H9 (cell line): Measurements from ENCODE around the gene CACHD1. TPM values are rescaled to one million over a fixed set of nuclear protein-coding genes. Genes with fewer than 3 reads are reported as not detected.

Source experiments
- DNase-seq: peaks from one replicate; pipeline ENCODE4 v3.0.0-alpha.2; 2017
- H2AFZ ChIP-seq: one replicate; pipeline ENCODE4 v1.6.1; 2013; ENCODE audit warnings: mild to moderate bottlenecking, low read length, control low read depth, moderate library complexity
- H2AK5ac ChIP-seq: 2 replicates; pipeline ENCODE4 v1.6.1; 2013; ENCODE audit warnings: low read length, control low read depth, mixed read lengths; ENCODE audit not compliant: insufficient read length
- H2BK120ac ChIP-seq: one replicate; pipeline ENCODE4 v1.6.1; 2013; ENCODE audit warnings: low read depth, mild to moderate bottlenecking, low read length, control low read depth, inconsistent platforms; ENCODE audit not compliant: poor library complexity, severe bottlenecking
- H2BK12ac ChIP-seq: 2 replicates; pipeline ENCODE4 v1.6.1; 2013; ENCODE audit warnings: low read length, control low read depth, mixed read lengths, low read depth; ENCODE audit not compliant: insufficient read length
- H2BK15ac ChIP-seq: 2 replicates; pipeline ENCODE4 v1.6.1; 2013; ENCODE audit warnings: low read depth, low read length, control low read depth
- H2BK20ac ChIP-seq: one replicate; pipeline ENCODE4 v1.6.1; 2013; ENCODE audit warnings: low read depth, mild to moderate bottlenecking, low read length, control low read depth, inconsistent platforms; ENCODE audit not compliant: poor library complexity, severe bottlenecking
- H2BK5ac ChIP-seq: 2 replicates; pipeline ENCODE4 v1.6.1; 2013; ENCODE audit warnings: low read length, control low read depth, mixed read lengths; ENCODE audit not compliant: insufficient read length
- H3K14ac ChIP-seq: 2 replicates; pipeline ENCODE4 v1.6.1; 2013; ENCODE audit warnings: low read length, control low read depth; ENCODE audit not compliant: insufficient read depth
- H3K18ac ChIP-seq: 2 replicates; pipeline ENCODE4 v1.6.1; 2013; ENCODE audit warnings: low read depth, mild to moderate bottlenecking, mixed read lengths, low read length, control low read depth; ENCODE audit not compliant: insufficient read length
- H3K23ac ChIP-seq: 2 replicates; pipeline ENCODE4 v1.6.1; 2013; ENCODE audit warnings: low read length, control low read depth, mixed read lengths, low read depth; ENCODE audit not compliant: insufficient read length
- H3K23me2 ChIP-seq: 2 replicates; pipeline ENCODE4 v1.6.1; 2013; ENCODE audit warnings: low read depth, mild to moderate bottlenecking, mixed read lengths, low read length, control low read depth; ENCODE audit not compliant: insufficient read length, poor library complexity, severe bottlenecking
- H3K27ac ChIP-seq: 2 replicates; pipeline ENCODE4 v1.5.1; 2013; ENCODE audit warnings: low read length, control low read depth, mixed read lengths, low read depth; ENCODE audit not compliant: insufficient read length
- H3K27me3 ChIP-seq: 2 replicates; pipeline ENCODE4 v1.6.1; 2013; ENCODE audit warnings: low read length, control low read depth, inconsistent platforms; ENCODE audit not compliant: insufficient read depth
- H3K4ac ChIP-seq: 2 replicates; pipeline ENCODE4 v1.6.1; 2013; ENCODE audit warnings: low read depth, mild to moderate bottlenecking, control low read depth, inconsistent platforms, low read length, moderate library complexity
- H3K4me1 ChIP-seq: 2 replicates; pipeline ENCODE4 v1.6.1; 2013; ENCODE audit warnings: low read length, control low read depth, inconsistent platforms; ENCODE audit not compliant: insufficient read depth
- H3K4me2 ChIP-seq: 2 replicates; pipeline ENCODE4 v1.6.1; 2013; ENCODE audit warnings: low read length, control low read depth, mixed read lengths; ENCODE audit not compliant: insufficient read length, insufficient read depth
- H3K56ac ChIP-seq: 2 replicates; pipeline ENCODE4 v1.6.1; 2013; ENCODE audit warnings: low read depth, mild to moderate bottlenecking, mixed read lengths, low read length, control low read depth; ENCODE audit not compliant: insufficient read length
- H3K79me1 ChIP-seq: 2 replicates; pipeline ENCODE4 v1.6.1; 2013; ENCODE audit warnings: low read depth, mild to moderate bottlenecking, moderate library complexity, low read length, control low read depth, inconsistent platforms; ENCODE audit not compliant: insufficient read depth, poor library complexity, severe bottlenecking
- H3K79me2 ChIP-seq: 2 replicates; pipeline ENCODE4 v1.6.1; 2013; ENCODE audit warnings: low read length, control low read depth, inconsistent platforms; ENCODE audit not compliant: insufficient read depth
- H3K9ac ChIP-seq: 2 replicates; pipeline ENCODE4 v1.6.1; 2013; ENCODE audit warnings: low read length, control low read depth, mixed read lengths; ENCODE audit not compliant: insufficient read length; ENCODE audit errors: extremely low read depth
- H3K9me3 ChIP-seq: one replicate; pipeline ENCODE4 v1.6.1; 2013; ENCODE audit warnings: low read depth, low read length, inconsistent platforms; ENCODE audit not compliant: control insufficient read depth
- H3T11ph ChIP-seq: one replicate; pipeline ENCODE4 v1.6.1; 2013; ENCODE audit warnings: mild to moderate bottlenecking, low read length, control low read depth, inconsistent platforms
- H4K20me1 ChIP-seq: one replicate; pipeline ENCODE4 v1.6.1; 2013; ENCODE audit not compliant: control insufficient read depth, insufficient read length, insufficient read depth
- H4K5ac ChIP-seq: 2 replicates; pipeline ENCODE4 v1.6.1; 2013; ENCODE audit warnings: low read depth, mild to moderate bottlenecking, mixed read lengths, low read length, control low read depth; ENCODE audit not compliant: insufficient read length
- H4K8ac ChIP-seq: replicated peaks from 2 replicates; pipeline ENCODE4 v1.6.1; 2013; ENCODE audit warnings: low read length, control low read depth, mixed read lengths, low read depth; ENCODE audit not compliant: insufficient read length
- H4K91ac ChIP-seq: 2 replicates; pipeline ENCODE4 v1.6.1; 2013; ENCODE audit warnings: low read depth, mild to moderate bottlenecking, moderate library complexity, mixed read lengths, low read length, control low read depth; ENCODE audit not compliant: insufficient read length
- H3K27ac Mint-ChIP-seq, 3 experiments: 2 replicates in 2 of 3; 3 replicates in 1 of 3; pipeline ENCODE4 v1.8.0; 2020 to 2021; ENCODE audit warnings: mixed read lengths in 3 of 3, mild to moderate bottlenecking in 1 of 3, moderate library complexity in 1 of 3
- H3K27me3 Mint-ChIP-seq: 2 replicates; pipeline ENCODE4 v1.8.0; 2021; ENCODE audit warnings: low read depth, mild to moderate bottlenecking, moderate library complexity, mixed read lengths
- H3K36me3 Mint-ChIP-seq, 3 experiments: 2 replicates in 2 of 3; 3 replicates in 1 of 3; pipeline ENCODE4 v1.8.0; 2020 to 2021; ENCODE audit warnings: low read depth in 3 of 3, mixed read lengths in 3 of 3; ENCODE audit not compliant: insufficient read depth in 1 of 3
- H3K4me1 Mint-ChIP-seq, 2 experiments: 2 replicates each; pipeline ENCODE4 v1.8.0; 2020; ENCODE audit warnings: mixed read lengths in 2 of 2
- H3K4me3 Mint-ChIP-seq, 2 experiments: 2 replicates in 1 of 2; 3 replicates in 1 of 2; pipeline ENCODE4 v1.8.0; 2020 to 2021; ENCODE audit warnings: mild to moderate bottlenecking in 2 of 2, mixed read lengths in 2 of 2, moderate library complexity in 1 of 2
- H3K9me3 Mint-ChIP-seq, 2 experiments: 2 replicates in 1 of 2; 3 replicates in 1 of 2; pipeline ENCODE4 v1.8.0; 2020; ENCODE audit warnings: mild to moderate bottlenecking in 2 of 2, mixed read lengths in 2 of 2, moderate library complexity in 1 of 2
- CTCF ChIP-seq: fragments of 200-600 bp; sonication (generic); conservative IDR thresholded peaks from 3 replicates; pipeline ENCODE4 v1.8.0; 2021; ENCODE audit warnings: antibody characterized with exemption, mild to moderate bottlenecking
- WGBS: extraction: QIAGEN DNeasy Blood & Tissue Kit; methylation state at CpG from one replicate; pipeline ENCODE4 v1.1.7; 2013; ENCODE audit warnings: missing lambda C conversion rate, low lambda C conversion rate, mixed read lengths; ENCODE audit not compliant: insufficient read length; ENCODE audit errors: extremely low coverage; 5-methylcytosine and 5-hydroxymethylcytosine counted together
- total RNA-seq: library from RNA; stranded (reverse); gene quantifications from 2 replicates; pipeline ENCODE4 v1.2.1, GENCODE V29; 2021

The CACHD1 gene
- total RNA-seq, 1 experiment from 2014 or later, result 94.2 TPM

GRCh38 chr1:64564891-64565290, 95.0 kb downstream of the CACHD1 start:
- Histone ChIP-seq H2BK15ac (no peak overlapping the region), H3K14ac (no peak overlapping the region), H2BK20ac (no peak overlapping the region), H3K4me2 (no peak overlapping the region), H3K27me3 (no peaks in the 10 kb centered on the region), H2AFZ (no peak overlapping the region), H4K20me1 (no peaks in the 10 kb centered on the region), H3K56ac (no peak overlapping the region), H3K4me1 (no peaks in the 10 kb centered on the region), H2AK5ac (no peak overlapping the region), H2BK120ac (no peak overlapping the region), H3K79me1 (peaks cover 6% of the 10 kb centered on the region), H3T11ph (no peak overlapping the region), H3K79me2 (0 out of 2 replicates have a peak, but pooled peaks cover 1% of the 10 kb centered on the region), H4K91ac (no peak overlapping the region), H3K23ac (no peak overlapping the region), H3K9ac (no peak overlapping the region), H3K27ac (no peak overlapping the region), H2BK12ac (no peak overlapping the region), H3K18ac (no peak overlapping the region), H3K4ac (no peak overlapping the region), H3K23me2 (no peaks in the 10 kb centered on the region), H4K5ac (no peak overlapping the region), H3K9me3 (no peaks in the 10 kb centered on the region), H4K8ac (no peak overlapping the region), H2BK5ac (no peak overlapping the region)
- Mint-ChIP-seq H3K4me3 (no peak overlapping the region), H3K27me3 (no peaks in the 10 kb centered on the region), H3K36me3 (peaks cover 10 to 30% (median 24%) of the 10 kb centered on the region in 3 experiments), H3K9me3 (peaks cover 0 to 13% of the 10 kb centered on the region in 2 experiments; a peak in 4 of 5 replicates), H3K27ac (peak overlapping the region in 2 of 3 experiments; percentile 10 to 87; a peak in 3 of 7 replicates), H3K4me1 (peaks cover 61 to 63% of the 10 kb centered on the region in 2 experiments)
- no peak for DNase-seq
- WGBS, result no CpG with 5 or more reads among the region's 3 CpGs
- TF ChIP-seq CTCF, result no peak
